ENCODE results near the gene CHST15.

Gene CHST15

GRCh38 chr10:123964953-123965352 is 128.4 kb downstream of the CHST15 start:
- DNase-seq (ENCODE audit: extremely low read depth, insufficient read length) = no peak
- peaks cover 2% of the 10 kb centered on the region; the same call in 1 of the 2 replicates for H3K27me3 ChIP-seq (replicated peaks; ENCODE audit: control insufficient read depth, insufficient read depth, low read length)
- TF ChIP-seq, protein P1, sequence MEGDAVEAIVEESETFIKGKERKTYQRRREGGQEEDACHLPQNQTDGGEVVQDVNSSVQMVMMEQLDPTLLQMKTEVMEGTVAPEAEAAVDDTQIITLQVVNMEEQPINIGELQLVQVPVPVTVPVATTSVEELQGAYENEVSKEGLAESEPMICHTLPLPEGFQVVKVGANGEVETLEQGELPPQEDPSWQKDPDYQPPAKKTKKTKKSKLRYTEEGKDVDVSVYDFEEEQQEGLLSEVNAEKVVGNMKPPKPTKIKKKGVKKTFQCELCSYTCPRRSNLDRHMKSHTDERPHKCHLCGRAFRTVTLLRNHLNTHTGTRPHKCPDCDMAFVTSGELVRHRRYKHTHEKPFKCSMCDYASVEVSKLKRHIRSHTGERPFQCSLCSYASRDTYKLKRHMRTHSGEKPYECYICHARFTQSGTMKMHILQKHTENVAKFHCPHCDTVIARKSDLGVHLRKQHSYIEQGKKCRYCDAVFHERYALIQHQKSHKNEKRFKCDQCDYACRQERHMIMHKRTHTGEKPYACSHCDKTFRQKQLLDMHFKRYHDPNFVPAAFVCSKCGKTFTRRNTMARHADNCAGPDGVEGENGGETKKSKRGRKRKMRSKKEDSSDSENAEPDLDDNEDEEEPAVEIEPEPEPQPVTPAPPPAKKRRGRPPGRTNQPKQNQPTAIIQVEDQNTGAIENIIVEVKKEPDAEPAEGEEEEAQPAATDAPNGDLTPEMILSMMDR (IDR thresholded peaks at IDR 0.05; ENCODE audit: insufficient read depth, low read length, poor library complexity, severe bottlenecking) = no peak
- no peaks in the 10 kb centered on the region for H3K36me3 ChIP-seq (ENCODE audit: control insufficient read depth, insufficient read depth, low read length)
- H3K4me3 ChIP-seq (replicated peaks; ENCODE audit: low read depth, low read length) = no peak overlapping the region

GRCh38 chr10:123962756-123963530 is 130.5 kb downstream of the CHST15 start:
- Histone ChIP-seq H3K36me3 (ENCODE audit: control insufficient read depth, insufficient read depth, low read length) (no peaks in the 10 kb centered on the region), H3K27me3 (replicated peaks; ENCODE audit: control insufficient read depth, insufficient read depth, low read length) (peaks cover 2% of the 10 kb centered on the region; the same call in 1 of the 2 replicates), H3K4me3 (replicated peaks; ENCODE audit: low read depth, low read length) (no peak overlapping the region)
- TF ChIP-seq, protein P1 (IDR thresholded peaks at IDR 0.05; ENCODE audit: insufficient read depth, low read length, poor library complexity, severe bottlenecking) = no peak
- no peak for DNase-seq (ENCODE audit: extremely low read depth, insufficient read length)

- H3K36me3 ChIP-seq (ENCODE audit: control insufficient read depth, insufficient read depth, low read length) = no peaks in the 10 kb centered on the region
- no peak overlapping the region for H3K4me3 ChIP-seq (replicated peaks; ENCODE audit: low read depth, low read length)
- DNase-seq (ENCODE audit: extremely low read depth, insufficient read length) = no peak
- TF ChIP-seq, protein P1 (IDR thresholded peaks at IDR 0.05; ENCODE audit: insufficient read depth, low read length, poor library complexity, severe bottlenecking) = no peak
- no peaks in the 10 kb centered on the region; the same call in 1 of the 2 replicates for H3K27me3 ChIP-seq (replicated peaks; ENCODE audit: control insufficient read depth, insufficient read depth, low read length)
These were observed 135.2 kb downstream of the CHST15 start for GRCh38 chr10:123958241-123958640.
